GM18907 (cell line): Measurements from ENCODE around the gene NOX5.

Source experiments
- ATAC-seq: cut with Tn5 transposase; IDR thresholded peaks from one replicate; pipeline ENCODE4 v1.9.1; 2021; ENCODE audit warnings: mild to moderate bottlenecking, moderate library complexity; ENCODE audit not compliant: unreplicated experiment

NOX5 gene

GRCh38 chr15:69096626-69097025 lies 82.1 kb downstream of the NOX5 start:
- ATAC-seq: no peak

- no peak for ATAC-seq
These were observed 84.3 kb downstream of the NOX5 start for GRCh38 chr15:69098771-69099170.

- ATAC-seq: no peak
These were observed 85.4 kb downstream of the NOX5 start for GRCh38 chr15:69099941-69100340.

- ATAC-seq: no peak
These were observed 86.3 kb downstream of the NOX5 start for GRCh38 chr15:69100821-69101220.

GRCh38 chr15:69104050-69104750 lies 89.7 kb downstream of the NOX5 start:
- ATAC-seq: peak; percentile 80

- ATAC-seq: no peak
These were observed 91.0 kb downstream of the NOX5 start for GRCh38 chr15:69105451-69105985.

- ATAC-seq: no peak
These were observed 92.6 kb downstream of the NOX5 start for GRCh38 chr15:69107025-69107620.
